ENCODE results near the gene SLC24A3.

Gene SLC24A3

GRCh38 chr20:19594896-19595295, 382.5 kb downstream of the SLC24A3 start:
- Histone ChIP-seq H3K27me3 (ENCODE audit: control insufficient read depth, low read length) (no peaks in the 10 kb centered on the region), H3K79me2 (ENCODE audit: control insufficient read depth, low read length) (no peaks in the 10 kb centered on the region), H3K9me3 (ENCODE audit: control insufficient read depth, insufficient read depth, low read length) (no peaks in the 10 kb centered on the region), H3K4me3 (ENCODE audit: low read length) (no peak overlapping the region), H3K9me2 (replicated peaks; ENCODE audit: control insufficient read depth, low read length) (no peaks in the 10 kb centered on the region), H3K4me2 (ENCODE audit: low read length) (no peak overlapping the region), H3K4me1 (ENCODE audit: control insufficient read depth, low read length) (no peaks in the 10 kb centered on the region), H3K36me3 (ENCODE audit: control insufficient read depth, low read length) (no peaks in the 10 kb centered on the region), H4K20me1 (ENCODE audit: control insufficient read depth, insufficient read depth, low read depth, low read length) (no peaks in the 10 kb centered on the region), H3F3A (ENCODE audit: control insufficient read depth, insufficient read depth) (no peaks in the 10 kb centered on the region), H3K27ac (ENCODE audit: low read depth, low read length) (no peak overlapping the region)
- no peak for TF ChIP-seq CTCF (IDR thresholded peaks at IDR 0.05; ENCODE audit: low read depth, low read length, poor library complexity, severe bottlenecking)
- no peak for TF ChIP-seq EZH2phosphoT487 (IDR thresholded peaks at IDR 0.05; ENCODE audit: borderline replicate concordance, low read length)

GRCh38 chr20:19598117-19598850, 385.8 kb downstream of the SLC24A3 start:
- Histone ChIP-seq H3K79me2 (ENCODE audit: control insufficient read depth, low read length) (no peaks in the 10 kb centered on the region), H3K4me2 (ENCODE audit: low read length) (no peak overlapping the region)
- TF ChIP-seq EZH2phosphoT487 (IDR thresholded peaks at IDR 0.05; ENCODE audit: borderline replicate concordance, low read length) (no peak), CTCF (IDR thresholded peaks at IDR 0.05; ENCODE audit: low read depth, low read length, poor library complexity, severe bottlenecking) (no peak)

GRCh38 chr20:19599200-19599599, 386.8 kb downstream of the SLC24A3 start:
- H3K4me2 ChIP-seq (ENCODE audit: low read length) = no peak overlapping the region
- no peaks in the 10 kb centered on the region for H4K20me1 ChIP-seq (ENCODE audit: control insufficient read depth, insufficient read depth, low read depth, low read length)
- no peaks in the 10 kb centered on the region for H3F3A ChIP-seq (ENCODE audit: control insufficient read depth, insufficient read depth)
- no peaks in the 10 kb centered on the region for H3K9me2 ChIP-seq (replicated peaks; ENCODE audit: control insufficient read depth, low read length)
- H3K79me2 ChIP-seq (ENCODE audit: control insufficient read depth, low read length) = no peaks in the 10 kb centered on the region
- H3K9me3 ChIP-seq (ENCODE audit: control insufficient read depth, insufficient read depth, low read length) = no peaks in the 10 kb centered on the region
- no peaks in the 10 kb centered on the region for H3K27me3 ChIP-seq (ENCODE audit: control insufficient read depth, low read length)
- no peaks in the 10 kb centered on the region for H3K36me3 ChIP-seq (ENCODE audit: control insufficient read depth, low read length)
- H3K4me1 ChIP-seq (ENCODE audit: control insufficient read depth, low read length) = no peaks in the 10 kb centered on the region
- no peak overlapping the region for H3K27ac ChIP-seq (ENCODE audit: low read depth, low read length)
- H3K4me3 ChIP-seq (ENCODE audit: low read length) = no peak overlapping the region
- no peak for TF ChIP-seq CTCF (IDR thresholded peaks at IDR 0.05; ENCODE audit: low read depth, low read length, poor library complexity, severe bottlenecking)

More at GRCh38 chr20:19598117-19598850, 385.8 kb downstream of the SLC24A3 start:
- Histone ChIP-seq H3K4me1 (ENCODE audit: control insufficient read depth, low read length) (no peaks in the 10 kb centered on the region), H3F3A (ENCODE audit: control insufficient read depth, insufficient read depth) (no peaks in the 10 kb centered on the region), H3K36me3 (ENCODE audit: control insufficient read depth, low read length) (no peaks in the 10 kb centered on the region), H4K20me1 (ENCODE audit: control insufficient read depth, insufficient read depth, low read depth, low read length) (no peaks in the 10 kb centered on the region), H3K27ac (ENCODE audit: low read depth, low read length) (no peak overlapping the region), H3K9me3 (ENCODE audit: control insufficient read depth, insufficient read depth, low read length) (no peaks in the 10 kb centered on the region), H3K4me3 (ENCODE audit: low read length) (no peak overlapping the region), H3K9me2 (replicated peaks; ENCODE audit: control insufficient read depth, low read length) (no peaks in the 10 kb centered on the region), H3K27me3 (ENCODE audit: control insufficient read depth, low read length) (no peaks in the 10 kb centered on the region)

Data from DOHH2 (cell line).